Osteocyte (in vitro differentiated cells): ENCODE measurements around the gene FOXM1. TPM values are rescaled to one million over a fixed set of nuclear protein-coding genes. Genes with fewer than 3 reads are reported as not detected.
A peak's percentile ranks its signal among the peaks of the same experiment; 100 is the strongest.

Source experiments
- DNase-seq: peaks from one replicate; pipeline ENCODE4 v3.0.0; 2021; ENCODE audit warnings: mixed read lengths; ENCODE audit not compliant: unreplicated experiment; ENCODE audit errors: extremely low spot score
- H3K27ac Mint-ChIP-seq: one replicate; pipeline ENCODE4 v1.8.0; 2021; ENCODE audit warnings: mild to moderate bottlenecking, mixed read lengths; ENCODE audit not compliant: unreplicated experiment
- H3K27me3 Mint-ChIP-seq: one replicate; pipeline ENCODE4 v1.8.0; 2021; ENCODE audit warnings: mixed read lengths; ENCODE audit not compliant: unreplicated experiment
- H3K36me3 Mint-ChIP-seq: one replicate; pipeline ENCODE4 v1.8.0; 2021; ENCODE audit warnings: mixed read lengths; ENCODE audit not compliant: unreplicated experiment
- H3K4me1 Mint-ChIP-seq: one replicate; pipeline ENCODE4 v1.8.0; 2021; ENCODE audit warnings: mixed read lengths; ENCODE audit not compliant: unreplicated experiment
- H3K4me3 Mint-ChIP-seq: one replicate; pipeline ENCODE4 v1.8.0; 2021; ENCODE audit warnings: mild to moderate bottlenecking, moderate library complexity, mixed read lengths; ENCODE audit not compliant: unreplicated experiment
- H3K9me3 Mint-ChIP-seq: one replicate; pipeline ENCODE4 v1.8.0; 2021; ENCODE audit warnings: mixed read lengths; ENCODE audit not compliant: unreplicated experiment
- CTCF ChIP-seq: fragments of 200-600 bp; sonication (generic); IDR thresholded peaks from 2 replicates; pipeline ENCODE4 v1.5.0; 2021; ENCODE audit warnings: antibody characterized with exemption, mild to moderate bottlenecking, moderate library complexity
- total RNA-seq: library from RNA; stranded (reverse); gene quantifications from 2 replicates; pipeline ENCODE4 v1.2.1, GENCODE V29; 2021

The FOXM1 gene
- total RNA-seq, 1 donor from 2014 or later = 14.9 TPM

- no peak for TF ChIP-seq CTCF
- Mint-ChIP-seq H3K9me3 (no peaks in the 10 kb centered on the region), H3K4me3 (no peak overlapping the region), H3K4me1 (no peaks in the 10 kb centered on the region), H3K27ac (no peak overlapping the region), H3K27me3 (no peaks in the 10 kb centered on the region), H3K36me3 (peaks cover 47% of the 10 kb centered on the region)
- no peak for DNase-seq
Observed at GRCh38 chr12:2825132-2825531, 51.8 kb downstream of the FOXM1 start.

- H3K9me3 Mint-ChIP-seq = no peaks in the 10 kb centered on the region
- DNase-seq = no peak
- H3K36me3 Mint-ChIP-seq = peaks cover 53% of the 10 kb centered on the region
- no peaks in the 10 kb centered on the region for H3K4me1 Mint-ChIP-seq
- no peak overlapping the region for H3K4me3 Mint-ChIP-seq
- H3K27me3 Mint-ChIP-seq = no peaks in the 10 kb centered on the region
- TF ChIP-seq CTCF = no peak
- H3K27ac Mint-ChIP-seq = no peak overlapping the region
Observed at GRCh38 chr12:2824541-2824940, 52.4 kb downstream of the FOXM1 start.

GRCh38 chr12:2823483-2823882, 53.5 kb downstream of the FOXM1 start:
- peaks cover 50% of the 10 kb centered on the region for H3K36me3 Mint-ChIP-seq
- no peak for DNase-seq
- TF ChIP-seq CTCF = no peak
- peak overlapping the region; percentile 28 for H3K27ac Mint-ChIP-seq
- no peaks in the 10 kb centered on the region for H3K4me1 Mint-ChIP-seq
- no peaks in the 10 kb centered on the region for H3K9me3 Mint-ChIP-seq
- H3K27me3 Mint-ChIP-seq = no peaks in the 10 kb centered on the region
- no peak overlapping the region for H3K4me3 Mint-ChIP-seq

GRCh38 chr12:2820432-2820831, 56.5 kb downstream of the FOXM1 start:
- no peaks in the 10 kb centered on the region for H3K27me3 Mint-ChIP-seq
- no peak overlapping the region for H3K4me3 Mint-ChIP-seq
- DNase-seq = no peak
- no peaks in the 10 kb centered on the region for H3K9me3 Mint-ChIP-seq
- H3K36me3 Mint-ChIP-seq = peaks cover 39% of the 10 kb centered on the region
- no peaks in the 10 kb centered on the region for H3K4me1 Mint-ChIP-seq
- no peak overlapping the region for H3K27ac Mint-ChIP-seq
- no peak for TF ChIP-seq CTCF

GRCh38 chr12:2819810-2820209, 57.2 kb downstream of the FOXM1 start:
- H3K9me3 Mint-ChIP-seq = no peaks in the 10 kb centered on the region
- no peaks in the 10 kb centered on the region for H3K4me1 Mint-ChIP-seq
- H3K4me3 Mint-ChIP-seq = no peak overlapping the region
- H3K27ac Mint-ChIP-seq = no peak overlapping the region
- H3K27me3 Mint-ChIP-seq = no peaks in the 10 kb centered on the region
- H3K36me3 Mint-ChIP-seq = peaks cover 34% of the 10 kb centered on the region
- no peak for DNase-seq
- no peak for TF ChIP-seq CTCF
